Osteoblast (primary cell): ENCODE data around the gene RRAS. TPM values are rescaled to one million over a fixed set of nuclear protein-coding genes. Genes with fewer than 3 reads are reported as not detected.

ENCODE experiments used
- DNase-seq: peaks from one replicate; pipeline ENCODE4 v3.0.0; 2011; ENCODE audit warnings: low spot score, mixed read lengths; ENCODE audit not compliant: insufficient read length; ENCODE audit errors: missing footprints
- H2AFZ ChIP-seq: 2 replicates; pipeline ENCODE4 v1.6.0; 2011; ENCODE audit warnings: mild to moderate bottlenecking, low read length
- H3K27ac ChIP-seq: 2 replicates; pipeline ENCODE4 v1.5.1; 2011; ENCODE audit warnings: mild to moderate bottlenecking, low read depth, low read length, moderate library complexity
- H3K27me3 ChIP-seq: 2 replicates; pipeline ENCODE4 v1.6.0; 2012; ENCODE audit warnings: mild to moderate bottlenecking, control low read depth, inconsistent platforms, low read length, moderate library complexity; ENCODE audit not compliant: insufficient read depth
- H3K36me3 ChIP-seq: 2 replicates; pipeline ENCODE4 v1.5.1; 2011; ENCODE audit warnings: mild to moderate bottlenecking, low read length, control low read depth, moderate library complexity; ENCODE audit not compliant: insufficient read depth
- H3K4me1 ChIP-seq: 2 replicates; pipeline ENCODE4 v1.5.1; 2011; ENCODE audit warnings: mild to moderate bottlenecking, low read length, control low read depth, moderate library complexity; ENCODE audit not compliant: insufficient read depth
- H3K4me2 ChIP-seq: 2 replicates; pipeline ENCODE4 v1.6.0; 2011; ENCODE audit warnings: mild to moderate bottlenecking, low read length; ENCODE audit not compliant: insufficient read depth
- H3K4me3 ChIP-seq: fragments of 200-600 bp; sonication (generic); 3 replicates; pipeline ENCODE4 v1.5.1; 2012; ENCODE audit warnings: mild to moderate bottlenecking, low read length, inconsistent platforms; ENCODE audit not compliant: insufficient read depth
- H3K79me2 ChIP-seq: 2 replicates; pipeline ENCODE4 v1.6.0; 2012; ENCODE audit warnings: mild to moderate bottlenecking, low read length, control low read depth, inconsistent platforms; ENCODE audit not compliant: insufficient read depth
- H3K9me3 ChIP-seq: 2 replicates; pipeline ENCODE4 v1.5.1; 2011; ENCODE audit warnings: low read depth, low read length, control low read depth
- H4K20me1 ChIP-seq: 2 replicates; pipeline ENCODE4 v1.6.0; 2012; ENCODE audit warnings: mild to moderate bottlenecking, low read length, control low read depth; ENCODE audit not compliant: insufficient read depth
- total RNA-seq: library from RNA; depleted of rRNA; stranded (reverse); fragments of >200 nt; gene quantifications from 2 replicates; pipeline ENCODE4 v1.2.3, GENCODE V29; 2012
- TF ChIP-seq, protein P1 (sequence below): IDR thresholded peaks from 2 replicates; pipeline ENCODE4 v1.5.1; 2011; ENCODE audit warnings: mild to moderate bottlenecking, low read depth, low read length, moderate library complexity; ENCODE audit errors: extremely low read depth

The RRAS gene
- total RNA-seq, 1 donor, result 31.8 TPM

DNA sequence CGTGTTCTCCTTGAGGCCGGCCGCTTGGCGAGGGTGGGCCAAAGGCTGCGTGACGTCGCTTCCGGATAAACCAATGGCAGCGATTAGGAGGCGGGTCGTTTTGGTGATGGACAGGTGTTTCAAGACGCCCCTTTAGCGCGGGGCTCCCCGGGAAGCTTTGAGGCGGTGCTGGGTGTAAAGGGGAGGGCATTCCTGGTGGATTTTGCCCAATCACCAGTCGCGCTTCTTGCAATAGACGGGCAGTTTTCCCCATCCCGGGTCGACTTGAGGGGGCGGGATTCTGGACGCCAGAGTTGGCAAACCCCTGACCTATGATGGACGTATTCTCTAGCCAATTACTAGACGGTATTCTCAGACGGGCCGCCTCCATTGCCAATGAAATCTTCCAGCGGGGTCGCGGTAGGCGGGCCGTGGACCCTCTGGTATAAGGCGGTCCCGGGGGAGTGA lies 36.9 kb upstream of the RRAS start:
- H3K27ac ChIP-seq, result peak overlapping the region; percentile 100
- H2AFZ ChIP-seq, result peak overlapping the region; percentile 83
- peaks cover 29% of the 10 kb centered on the region for H4K20me1 ChIP-seq
- H3K9me3 ChIP-seq, result no peaks in the 10 kb centered on the region
- peak overlapping the region; percentile 100 for H3K4me2 ChIP-seq
- H3K79me2 ChIP-seq, result peaks cover 42% of the 10 kb centered on the region
- H3K4me1 ChIP-seq, result peaks cover 21% of the 10 kb centered on the region
- peak; percentile 100 for DNase-seq
- peak overlapping the region; percentile 99 for H3K4me3 ChIP-seq
- TF ChIP-seq, protein P1, sequence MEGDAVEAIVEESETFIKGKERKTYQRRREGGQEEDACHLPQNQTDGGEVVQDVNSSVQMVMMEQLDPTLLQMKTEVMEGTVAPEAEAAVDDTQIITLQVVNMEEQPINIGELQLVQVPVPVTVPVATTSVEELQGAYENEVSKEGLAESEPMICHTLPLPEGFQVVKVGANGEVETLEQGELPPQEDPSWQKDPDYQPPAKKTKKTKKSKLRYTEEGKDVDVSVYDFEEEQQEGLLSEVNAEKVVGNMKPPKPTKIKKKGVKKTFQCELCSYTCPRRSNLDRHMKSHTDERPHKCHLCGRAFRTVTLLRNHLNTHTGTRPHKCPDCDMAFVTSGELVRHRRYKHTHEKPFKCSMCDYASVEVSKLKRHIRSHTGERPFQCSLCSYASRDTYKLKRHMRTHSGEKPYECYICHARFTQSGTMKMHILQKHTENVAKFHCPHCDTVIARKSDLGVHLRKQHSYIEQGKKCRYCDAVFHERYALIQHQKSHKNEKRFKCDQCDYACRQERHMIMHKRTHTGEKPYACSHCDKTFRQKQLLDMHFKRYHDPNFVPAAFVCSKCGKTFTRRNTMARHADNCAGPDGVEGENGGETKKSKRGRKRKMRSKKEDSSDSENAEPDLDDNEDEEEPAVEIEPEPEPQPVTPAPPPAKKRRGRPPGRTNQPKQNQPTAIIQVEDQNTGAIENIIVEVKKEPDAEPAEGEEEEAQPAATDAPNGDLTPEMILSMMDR, result no peak
- no peaks in the 10 kb centered on the region for H3K27me3 ChIP-seq
- H3K36me3 ChIP-seq, result peaks cover 3% of the 10 kb centered on the region

DNA sequence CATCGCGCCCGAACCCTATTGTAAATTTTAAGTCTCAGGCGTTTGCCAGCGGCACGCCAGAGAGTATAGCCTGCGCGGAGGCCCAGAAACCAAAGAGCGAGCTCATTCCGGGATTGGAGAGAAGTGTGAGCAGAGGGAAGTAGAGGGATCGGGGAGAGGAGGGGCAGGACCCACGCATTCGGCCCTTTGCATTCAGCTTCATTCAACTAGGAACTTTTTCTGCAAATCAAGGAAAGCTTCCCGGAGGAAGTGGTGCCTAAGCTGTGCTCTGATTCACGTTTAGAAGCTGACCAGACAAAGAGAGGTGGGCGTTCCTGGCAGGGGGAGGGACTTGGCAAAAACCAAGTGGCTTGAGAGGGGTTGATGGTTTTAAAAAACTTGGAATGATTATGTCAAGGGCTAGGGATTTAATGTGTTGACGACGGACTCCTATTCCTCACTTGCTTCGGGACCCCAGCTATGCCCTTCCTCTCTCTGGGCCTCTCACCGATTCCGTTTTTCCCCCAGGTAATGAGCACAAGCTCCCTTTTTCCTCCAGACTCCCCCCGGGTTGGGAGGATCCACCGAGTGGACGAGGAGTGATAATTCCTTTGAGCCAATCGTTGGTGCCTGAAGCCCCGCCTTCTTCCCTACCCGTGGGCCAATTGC lies 36.3 kb upstream of the RRAS start:
- peak overlapping the region; percentile 100 for H3K4me2 ChIP-seq
- H3K27me3 ChIP-seq, result no peaks in the 10 kb centered on the region
- H3K9me3 ChIP-seq, result no peaks in the 10 kb centered on the region
- peak overlapping the region; percentile 100 for H2AFZ ChIP-seq
- TF ChIP-seq, protein P1, result no peak
- H3K79me2 ChIP-seq, result peaks cover 40% of the 10 kb centered on the region
- peaks cover 26% of the 10 kb centered on the region for H4K20me1 ChIP-seq
- H3K27ac ChIP-seq, result peak overlapping the region; percentile 100
- H3K36me3 ChIP-seq, result no peaks in the 10 kb centered on the region
- peak overlapping the region; percentile 75 for H3K4me3 ChIP-seq
- peaks cover 21% of the 10 kb centered on the region for H3K4me1 ChIP-seq
- peak; percentile 100 for DNase-seq

DNA sequence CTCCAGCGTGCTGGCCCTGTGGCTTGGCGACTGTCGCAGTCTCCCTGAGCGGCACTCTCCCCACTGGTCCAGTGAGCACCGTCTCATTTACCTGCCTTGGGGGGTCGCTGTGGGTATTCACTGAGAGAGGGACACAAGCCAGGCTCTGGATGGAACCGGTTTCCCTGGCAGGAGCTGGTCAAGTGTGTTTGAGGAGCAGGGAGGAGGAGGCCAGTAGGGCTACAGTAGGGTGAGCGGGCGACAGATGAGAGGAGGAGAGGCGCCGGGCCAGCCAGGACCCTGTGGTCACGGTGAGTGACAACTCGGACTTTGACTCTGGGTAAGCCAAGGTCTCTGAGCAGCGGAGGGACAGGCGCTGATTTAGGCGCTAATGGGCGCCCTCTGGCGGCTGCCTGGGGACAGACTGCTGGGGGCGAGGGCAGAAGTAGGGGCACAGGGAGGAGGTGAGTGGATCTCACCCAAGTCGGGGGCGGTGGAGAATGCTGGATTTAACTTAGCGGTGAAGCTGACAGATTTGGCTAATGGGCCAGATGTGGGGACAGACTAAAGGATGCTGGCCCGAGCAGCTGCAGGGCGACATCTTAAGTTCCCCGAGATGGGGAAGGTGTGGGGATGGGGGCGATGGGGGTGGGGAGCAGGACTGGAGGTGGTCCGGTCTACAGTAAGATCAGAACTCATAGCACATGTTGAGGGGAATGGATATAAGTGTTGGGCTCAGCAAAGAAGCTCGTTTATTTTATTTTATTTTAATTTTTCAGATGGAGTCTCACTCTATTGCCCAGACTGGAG lies 32.4 kb upstream of the RRAS start:
- H2AFZ ChIP-seq, result peak overlapping the region; percentile 69
- TF ChIP-seq, protein P1, result peak; percentile 87
- H3K27me3 ChIP-seq, result no peaks in the 10 kb centered on the region
- H3K79me2 ChIP-seq, result peaks cover 8% of the 10 kb centered on the region
- peak overlapping the region; percentile 63 for H3K4me2 ChIP-seq
- peak overlapping the region; percentile 49 for H3K4me3 ChIP-seq
- H3K27ac ChIP-seq, result no peak overlapping the region
- no peaks in the 10 kb centered on the region for H4K20me1 ChIP-seq
- peaks cover 9% of the 10 kb centered on the region for H3K36me3 ChIP-seq
- DNase-seq, result peak; percentile 98
- H3K4me1 ChIP-seq, result peaks cover 7% of the 10 kb centered on the region
- no peaks in the 10 kb centered on the region for H3K9me3 ChIP-seq

DNA sequence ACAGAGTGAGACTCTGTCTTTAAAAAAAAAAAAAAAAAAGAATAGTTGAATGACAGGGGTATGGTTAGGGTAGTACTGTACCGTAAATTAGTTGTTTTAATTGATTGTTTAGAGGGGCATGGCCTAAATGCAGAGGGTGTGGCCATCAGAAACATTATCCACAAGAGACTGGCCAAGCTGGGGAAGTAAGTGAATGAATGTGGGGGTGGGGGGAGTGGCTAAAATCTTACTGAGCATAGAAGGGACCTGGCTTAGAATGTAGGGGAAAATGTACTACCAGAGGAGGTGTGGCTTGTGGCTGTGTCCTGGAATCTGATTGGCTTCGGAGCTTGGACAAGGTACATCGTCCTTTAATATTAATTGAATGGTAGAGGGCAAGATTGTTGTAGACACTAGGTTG lies 29.6 kb upstream of the RRAS start:
- H3K79me2 ChIP-seq, result peaks cover 23% of the 10 kb centered on the region
- no peaks in the 10 kb centered on the region for H3K9me3 ChIP-seq
- H3K27me3 ChIP-seq, result no peaks in the 10 kb centered on the region
- H3K4me1 ChIP-seq, result peaks cover 13% of the 10 kb centered on the region
- no peak overlapping the region for H3K27ac ChIP-seq
- TF ChIP-seq, protein P1, result no peak
- no peak overlapping the region for H3K4me2 ChIP-seq
- H2AFZ ChIP-seq, result no peak overlapping the region
- H4K20me1 ChIP-seq, result no peaks in the 10 kb centered on the region
- no peak overlapping the region for H3K4me3 ChIP-seq
- DNase-seq, result no peak
- peaks cover 9% of the 10 kb centered on the region for H3K36me3 ChIP-seq
